GM10248 (cell line): Measurements from ENCODE around the gene XPO4.
A peak's percentile ranks its signal among the peaks of the same experiment; 100 is the strongest.

Experiments used
- CTCF ChIA-PET: fragments of 300-600 bp; sonication (Branson Sonifier 250); formaldehyde crosslinking; extraction: SDS; loops from one replicate; lab custom pipeline; 2021; ENCODE audit warnings: antibody characterized with exemption; lab: Yijun Ruan, JAX
- POLR2A ChIA-PET: fragments of 350-650 bp; sonication (Branson Sonifier 250); formaldehyde crosslinking; extraction: SDS; loops from one replicate; lab custom pipeline; 2020; ENCODE audit warnings: antibody characterized with exemption; lab: Yijun Ruan, JAX
- DNase-seq: peaks from one replicate; pipeline ENCODE4 v3.0.0; 2012; ENCODE audit errors: extremely low spot score
- CTCF ChIP-seq: IDR thresholded peaks from 2 replicates; pipeline ENCODE4 v1.5.1; 2012; ENCODE audit warnings: mild to moderate bottlenecking, low read depth; ENCODE audit errors: extremely low read depth, missing control alignments, control extremely low read depth

The XPO4 gene

GRCh38 chr13:20911037-20911436 lies 8.5 kb upstream of the XPO4 start:
- ChIA-PET CTCF (interaction anchor here (0.8 to 1.9 kb wide), 5 partner anchors 10 to 78 kb away, joined by 3 to 5 read pairs (median 3); no protein-coding TSS in a partner anchor), POLR2A (interaction anchor here (0.6 kb wide), 1 partner anchor 95 kb away, joined by 3 read pairs; no protein-coding TSS in a partner anchor)
- TF ChIP-seq CTCF = no peak
- no peak for DNase-seq

- ChIA-PET CTCF (no interaction called here), POLR2A (no interaction called here)
- TF ChIP-seq CTCF = no peak
- no peak for DNase-seq
Observed at GRCh38 chr13:20908714-20909497, 6.4 kb upstream of the XPO4 start.

- POLR2A ChIA-PET = no interaction called here
- DNase-seq = no peak
- TF ChIP-seq CTCF = no peak
- CTCF ChIA-PET = no interaction called here
Observed at GRCh38 chr13:20904908-20905307, 2.4 kb upstream of the XPO4 start.

GRCh38 chr13:20903164-20903475 lies 574 bp upstream of the XPO4 start:
- POLR2A ChIA-PET = no interaction called here
- CTCF ChIA-PET = interaction anchor here (1.2 to 1.5 kb wide), 2 partner anchors 13 to 56 kb away, joined by 3 to 5 read pairs; no protein-coding TSS in a partner anchor
- no peak for DNase-seq
- no peak for TF ChIP-seq CTCF

- DNase-seq = peak; percentile 35
- TF ChIP-seq CTCF = no peak
- POLR2A ChIA-PET = no interaction called here
- CTCF ChIA-PET = interaction anchor here (0.8 to 3.3 kb wide), 6 partner anchors 10 to 705 kb away, joined by 3 to 12 read pairs (median 4); no protein-coding TSS in a partner anchor
Observed at GRCh38 chr13:20901668-20902437, 693 bp downstream of the XPO4 start.

GRCh38 chr13:20894245-20894644 lies 8.3 kb downstream of the XPO4 start:
- TF ChIP-seq CTCF = no peak
- ChIA-PET CTCF (no interaction called here), POLR2A (interaction anchor here (0.6 kb wide), 1 partner anchor 29 kb away, joined by 4 read pairs; no protein-coding TSS in a partner anchor)
- DNase-seq = no peak
